HG02763 (cell line): ENCODE results near the gene GALNT16.

ENCODE experiments used
- ATAC-seq: cut with Tn5 transposase; IDR thresholded peaks from one replicate; pipeline ENCODE4 v1.9.1; 2021; ENCODE audit warnings: mild to moderate bottlenecking, moderate library complexity; ENCODE audit not compliant: unreplicated experiment

Gene GALNT16

DNA sequence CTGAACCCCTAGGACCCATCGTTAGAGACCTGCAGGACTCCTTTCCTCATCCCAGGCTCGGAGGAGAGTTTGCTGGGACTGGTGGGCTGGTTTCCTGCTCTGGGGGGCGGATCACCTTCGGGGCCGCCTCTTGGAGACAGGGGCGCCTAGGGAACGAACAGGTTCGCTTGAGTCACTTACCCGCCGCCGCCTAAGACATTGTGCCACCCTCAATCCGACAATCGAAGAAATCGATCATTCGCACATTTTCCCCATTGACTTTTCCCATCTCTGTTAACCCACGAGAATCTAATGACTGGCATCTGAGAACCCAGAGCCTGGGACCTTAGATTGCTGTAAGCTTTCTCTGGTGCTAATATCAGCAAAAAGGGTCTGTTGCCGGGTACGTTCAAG, 138.9 kb downstream of the GALNT16 start:
- peak; percentile 5 for ATAC-seq

- no peak for ATAC-seq
These were observed 139.8 kb downstream of the GALNT16 start for GRCh38 chr14:69399750-69400149.

- no peak for ATAC-seq
These were observed 140.2 kb downstream of the GALNT16 start for GRCh38 chr14:69400154-69400553.

- ATAC-seq: no peak
These were observed 141.9 kb downstream of the GALNT16 start for GRCh38 chr14:69401841-69402240.

DNA sequence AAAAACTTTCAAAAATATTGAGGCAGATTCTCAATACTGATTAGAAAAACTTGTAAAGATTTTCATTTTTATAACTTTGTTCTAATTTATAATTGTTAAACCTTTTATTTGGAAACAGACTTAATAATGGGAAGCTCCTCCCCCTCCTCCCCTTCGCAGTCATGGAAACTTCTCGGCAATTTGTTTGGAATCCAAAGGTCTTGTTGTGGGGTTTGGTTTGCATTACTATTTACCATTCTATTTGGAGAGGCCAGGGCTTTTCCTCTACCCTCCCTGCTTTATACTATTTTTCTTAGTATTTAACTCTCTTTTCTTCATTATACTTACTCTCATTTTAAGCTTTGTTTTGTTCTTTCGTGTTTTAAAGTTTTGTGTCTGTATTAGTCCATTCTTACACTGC, 144.5 kb downstream of the GALNT16 start:
- ATAC-seq: no peak

DNA sequence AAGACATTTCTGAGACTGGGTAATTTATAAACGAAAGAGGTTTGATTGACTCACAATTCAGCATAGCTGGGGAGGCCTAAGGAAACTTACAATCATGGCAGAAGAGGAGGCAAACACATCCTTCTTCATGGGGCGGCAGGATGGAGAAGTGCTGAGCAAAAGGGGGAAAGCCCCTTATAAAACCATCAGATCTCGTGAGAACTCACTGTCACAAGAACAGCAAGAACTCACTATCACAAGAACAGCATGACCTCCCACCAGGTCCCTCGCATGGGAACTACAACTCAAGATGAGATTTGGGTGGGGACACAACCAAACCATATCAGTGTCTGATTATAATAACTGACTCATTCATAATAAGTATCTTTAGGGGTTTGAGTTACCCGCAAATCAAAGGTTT, 144.9 kb downstream of the GALNT16 start:
- ATAC-seq: no peak

DNA sequence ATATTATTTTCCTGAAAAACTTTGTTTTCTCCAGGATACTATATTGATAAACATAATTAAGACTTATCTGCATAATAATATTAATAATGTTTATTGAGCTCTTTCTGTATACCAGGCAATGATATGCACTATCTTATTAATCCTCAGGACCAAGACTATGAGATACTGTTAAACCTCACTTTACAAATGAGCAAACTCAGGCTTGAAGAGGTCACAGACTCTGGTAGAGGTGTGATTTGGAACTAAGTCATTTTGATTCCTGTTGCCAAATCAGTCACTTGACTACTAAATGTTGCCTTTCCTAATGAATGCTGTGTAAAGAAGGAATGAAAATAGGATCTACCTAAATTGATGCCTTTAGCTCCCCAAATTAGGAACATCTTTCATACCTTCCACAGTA, 145.8 kb downstream of the GALNT16 start:
- no peak for ATAC-seq
